ENCODE data around the gene LILRA6. TPM values are rescaled to one million over a fixed set of nuclear protein-coding genes. Genes with fewer than 3 reads are reported as not detected.

The LILRA6 gene
- total and polyA plus RNA-seq, 2 of the 13 experiments (the other 11 are each of a cell fraction or from before 2014, with no cell fraction given): not detected

DNA sequence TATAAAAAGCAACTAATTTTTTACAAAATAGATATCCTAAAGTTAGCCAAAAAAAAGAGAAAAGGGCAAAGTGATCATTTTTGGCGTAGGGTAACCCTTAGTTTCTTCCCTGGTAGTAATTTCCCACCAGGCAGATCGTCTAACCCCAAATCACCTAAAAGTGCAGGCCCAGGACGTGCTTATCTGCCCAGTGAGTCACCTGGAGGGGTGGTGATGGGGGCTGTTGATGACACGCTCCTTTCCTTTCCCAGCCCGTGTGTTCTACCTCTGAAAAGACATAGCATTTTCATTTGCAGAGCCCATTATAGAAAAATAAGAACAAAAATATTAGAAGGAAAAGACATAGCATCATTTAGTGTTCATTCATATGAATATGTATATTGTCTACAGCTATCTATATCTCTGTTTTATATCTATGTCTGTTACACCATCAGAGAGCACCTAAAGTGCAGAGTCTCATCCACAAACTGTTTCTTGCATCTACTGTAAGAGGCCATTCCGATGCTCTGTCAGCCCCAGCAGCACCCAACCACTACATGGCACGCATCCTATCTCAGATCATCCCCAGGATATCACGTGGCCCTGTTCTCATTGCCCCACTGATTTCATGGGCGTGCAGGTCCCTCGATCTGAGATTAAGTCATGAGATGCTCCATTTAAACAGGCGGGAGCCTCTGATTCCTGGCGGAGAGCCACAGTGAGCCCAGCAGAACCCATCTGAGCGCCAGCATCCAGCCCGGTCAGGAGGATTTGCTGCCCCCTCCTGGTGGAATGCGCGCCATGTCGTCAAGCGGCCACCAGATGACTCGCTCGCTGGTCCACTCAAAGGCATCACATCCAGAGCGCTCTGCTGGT lies 11.3 kb downstream of the LILRA6 start (continued):
- TF ChIP-seq MYC (CRISPR knock-in tag; IDR thresholded peaks at IDR 0.05; ENCODE audit: borderline replicate concordance) (peak; percentile 31; the same call in 1 of the 2 replicates), ZBTB46 (CRISPR knock-in tag; IDR thresholded peaks at IDR 0.05; ENCODE audit: borderline replicate concordance) (no peak), HCFC1 (IDR thresholded peaks at IDR 0.05; ENCODE audit: low read depth, low read length) (peak; percentile 25), RBM39 (IDR thresholded peaks at IDR 0.05; ENCODE audit: low read depth, low read length, poor library complexity, severe bottlenecking) (peak; percentile 60), ZNF710 (CRISPR knock-in tag; IDR thresholded peaks at IDR 0.05; ENCODE audit: borderline replicate concordance) (no peak), RELA (CRISPR knock-in tag; IDR thresholded peaks at IDR 0.05) (no peak), HNF4A (CRISPR knock-in tag; IDR thresholded peaks at IDR 0.05) (no peak), JDP2 (CRISPR knock-in tag; IDR thresholded peaks at IDR 0.05; ENCODE audit: borderline replicate concordance) (no peak), POLR2AphosphoS5 (IDR thresholded peaks at IDR 0.05; ENCODE audit: low read depth, low read length) (no peak), CSRNP2 (CRISPR knock-in tag; conservative IDR thresholded peaks at IDR 0.05; ENCODE audit: low read depth) (no peak), ZNF10 (CRISPR knock-in tag; IDR thresholded peaks at IDR 0.05; ENCODE audit: borderline replicate concordance, low read depth) (no peak), ZFY (CRISPR knock-in tag; IDR thresholded peaks at IDR 0.05) (no peak), ZBTB7B (CRISPR knock-in tag; IDR thresholded peaks at IDR 0.05) (0 out of 2 replicates have a peak, but pooled peaks have one; percentile 36)
- TF ChIP-seq, protein P1, sequence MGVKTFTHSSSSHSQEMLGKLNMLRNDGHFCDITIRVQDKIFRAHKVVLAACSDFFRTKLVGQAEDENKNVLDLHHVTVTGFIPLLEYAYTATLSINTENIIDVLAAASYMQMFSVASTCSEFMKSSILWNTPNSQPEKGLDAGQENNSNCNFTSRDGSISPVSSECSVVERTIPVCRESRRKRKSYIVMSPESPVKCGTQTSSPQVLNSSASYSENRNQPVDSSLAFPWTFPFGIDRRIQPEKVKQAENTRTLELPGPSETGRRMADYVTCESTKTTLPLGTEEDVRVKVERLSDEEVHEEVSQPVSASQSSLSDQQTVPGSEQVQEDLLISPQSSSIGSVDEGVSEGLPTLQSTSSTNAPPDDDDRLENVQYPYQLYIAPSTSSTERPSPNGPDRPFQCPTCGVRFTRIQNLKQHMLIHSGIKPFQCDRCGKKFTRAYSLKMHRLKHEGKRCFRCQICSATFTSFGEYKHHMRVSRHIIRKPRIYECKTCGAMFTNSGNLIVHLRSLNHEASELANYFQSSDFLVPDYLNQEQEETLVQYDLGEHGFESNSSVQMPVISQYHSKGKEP (CRISPR knock-in tag; IDR thresholded peaks at IDR 0.05): no peak
- TF ChIP-seq, protein P2, sequence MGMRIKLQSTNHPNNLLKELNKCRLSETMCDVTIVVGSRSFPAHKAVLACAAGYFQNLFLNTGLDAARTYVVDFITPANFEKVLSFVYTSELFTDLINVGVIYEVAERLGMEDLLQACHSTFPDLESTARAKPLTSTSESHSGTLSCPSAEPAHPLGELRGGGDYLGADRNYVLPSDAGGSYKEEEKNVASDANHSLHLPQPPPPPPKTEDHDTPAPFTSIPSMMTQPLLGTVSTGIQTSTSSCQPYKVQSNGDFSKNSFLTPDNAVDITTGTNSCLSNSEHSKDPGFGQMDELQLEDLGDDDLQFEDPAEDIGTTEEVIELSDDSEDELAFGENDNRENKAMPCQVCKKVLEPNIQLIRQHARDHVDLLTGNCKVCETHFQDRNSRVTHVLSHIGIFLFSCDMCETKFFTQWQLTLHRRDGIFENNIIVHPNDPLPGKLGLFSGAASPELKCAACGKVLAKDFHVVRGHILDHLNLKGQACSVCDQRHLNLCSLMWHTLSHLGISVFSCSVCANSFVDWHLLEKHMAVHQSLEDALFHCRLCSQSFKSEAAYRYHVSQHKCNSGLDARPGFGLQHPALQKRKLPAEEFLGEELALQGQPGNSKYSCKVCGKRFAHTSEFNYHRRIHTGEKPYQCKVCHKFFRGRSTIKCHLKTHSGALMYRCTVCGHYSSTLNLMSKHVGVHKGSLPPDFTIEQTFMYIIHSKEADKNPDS (CRISPR knock-in tag; IDR thresholded peaks at IDR 0.05): no peak
- TF ChIP-seq, protein P3, sequence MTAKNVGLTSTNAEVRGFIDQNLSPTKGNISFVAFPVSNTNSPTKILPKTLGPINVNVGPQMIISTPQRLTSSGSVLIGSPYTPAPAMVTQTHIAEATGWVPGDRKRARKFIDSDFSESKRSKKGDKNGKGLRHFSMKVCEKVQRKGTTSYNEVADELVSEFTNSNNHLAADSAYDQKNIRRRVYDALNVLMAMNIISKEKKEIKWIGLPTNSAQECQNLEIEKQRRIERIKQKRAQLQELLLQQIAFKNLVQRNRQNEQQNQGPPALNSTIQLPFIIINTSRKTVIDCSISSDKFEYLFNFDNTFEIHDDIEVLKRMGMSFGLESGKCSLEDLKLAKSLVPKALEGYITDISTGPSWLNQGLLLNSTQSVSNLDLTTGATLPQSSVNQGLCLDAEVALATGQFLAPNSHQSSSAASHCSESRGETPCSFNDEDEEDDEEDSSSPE (CRISPR knock-in tag; IDR thresholded peaks at IDR 0.05): 0 out of 2 replicates have a peak, but pooled peaks have one; percentile 47
- TF ChIP-seq, protein P4, sequence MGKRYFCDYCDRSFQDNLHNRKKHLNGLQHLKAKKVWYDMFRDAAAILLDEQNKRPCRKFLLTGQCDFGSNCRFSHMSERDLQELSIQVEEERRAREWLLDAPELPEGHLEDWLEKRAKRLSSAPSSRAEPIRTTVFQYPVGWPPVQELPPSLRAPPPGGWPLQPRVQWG (CRISPR knock-in tag; IDR thresholded peaks at IDR 0.05; ENCODE audit: borderline replicate concordance, low read depth): no peak

Data from HepG2 (cell line).